ENCODE data around the gene BCO1.

Gene BCO1

DNA sequence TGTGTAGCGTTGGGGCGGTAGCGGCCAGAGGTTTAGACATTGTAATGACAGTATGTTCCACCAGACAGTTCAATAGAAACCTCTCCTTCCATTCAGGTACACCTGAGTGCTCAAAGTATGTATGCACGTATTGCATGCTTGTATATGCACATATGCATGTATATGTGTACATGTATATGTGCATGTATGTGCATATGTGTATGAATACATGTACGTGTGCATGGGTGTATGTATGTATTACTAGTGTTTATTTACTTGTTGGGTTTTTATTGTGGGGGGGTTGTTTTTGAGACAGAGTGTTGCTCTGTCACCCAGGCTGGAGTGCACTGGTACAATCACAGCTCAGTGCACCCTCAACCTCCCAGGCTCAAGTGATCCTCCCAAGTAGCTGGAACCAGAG is 30.0 kb downstream of the BCO1 start:
- no peak overlapping the region for H3K4me3 ChIP-seq (ENCODE audit: low read depth, low read length)
- TF ChIP-seq, protein P1, sequence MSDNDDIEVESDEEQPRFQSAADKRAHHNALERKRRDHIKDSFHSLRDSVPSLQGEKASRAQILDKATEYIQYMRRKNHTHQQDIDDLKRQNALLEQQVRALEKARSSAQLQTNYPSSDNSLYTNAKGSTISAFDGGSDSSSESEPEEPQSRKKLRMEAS (IDR thresholded peaks at IDR 0.05; ENCODE audit: low read depth, low read length): no peak
- no peak for TF ChIP-seq POLR2A (IDR thresholded peaks at IDR 0.05; ENCODE audit: extremely low read depth, insufficient read length)
- no peak for TF ChIP-seq MYC (IDR thresholded peaks at IDR 0.05; ENCODE audit: low read depth, low read length)
- TF ChIP-seq, protein P2, sequence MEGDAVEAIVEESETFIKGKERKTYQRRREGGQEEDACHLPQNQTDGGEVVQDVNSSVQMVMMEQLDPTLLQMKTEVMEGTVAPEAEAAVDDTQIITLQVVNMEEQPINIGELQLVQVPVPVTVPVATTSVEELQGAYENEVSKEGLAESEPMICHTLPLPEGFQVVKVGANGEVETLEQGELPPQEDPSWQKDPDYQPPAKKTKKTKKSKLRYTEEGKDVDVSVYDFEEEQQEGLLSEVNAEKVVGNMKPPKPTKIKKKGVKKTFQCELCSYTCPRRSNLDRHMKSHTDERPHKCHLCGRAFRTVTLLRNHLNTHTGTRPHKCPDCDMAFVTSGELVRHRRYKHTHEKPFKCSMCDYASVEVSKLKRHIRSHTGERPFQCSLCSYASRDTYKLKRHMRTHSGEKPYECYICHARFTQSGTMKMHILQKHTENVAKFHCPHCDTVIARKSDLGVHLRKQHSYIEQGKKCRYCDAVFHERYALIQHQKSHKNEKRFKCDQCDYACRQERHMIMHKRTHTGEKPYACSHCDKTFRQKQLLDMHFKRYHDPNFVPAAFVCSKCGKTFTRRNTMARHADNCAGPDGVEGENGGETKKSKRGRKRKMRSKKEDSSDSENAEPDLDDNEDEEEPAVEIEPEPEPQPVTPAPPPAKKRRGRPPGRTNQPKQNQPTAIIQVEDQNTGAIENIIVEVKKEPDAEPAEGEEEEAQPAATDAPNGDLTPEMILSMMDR (IDR thresholded peaks at IDR 0.05; ENCODE audit: low read depth, low read length): no peak
- no peak for DNase-seq (ENCODE audit: low read depth)

DNA sequence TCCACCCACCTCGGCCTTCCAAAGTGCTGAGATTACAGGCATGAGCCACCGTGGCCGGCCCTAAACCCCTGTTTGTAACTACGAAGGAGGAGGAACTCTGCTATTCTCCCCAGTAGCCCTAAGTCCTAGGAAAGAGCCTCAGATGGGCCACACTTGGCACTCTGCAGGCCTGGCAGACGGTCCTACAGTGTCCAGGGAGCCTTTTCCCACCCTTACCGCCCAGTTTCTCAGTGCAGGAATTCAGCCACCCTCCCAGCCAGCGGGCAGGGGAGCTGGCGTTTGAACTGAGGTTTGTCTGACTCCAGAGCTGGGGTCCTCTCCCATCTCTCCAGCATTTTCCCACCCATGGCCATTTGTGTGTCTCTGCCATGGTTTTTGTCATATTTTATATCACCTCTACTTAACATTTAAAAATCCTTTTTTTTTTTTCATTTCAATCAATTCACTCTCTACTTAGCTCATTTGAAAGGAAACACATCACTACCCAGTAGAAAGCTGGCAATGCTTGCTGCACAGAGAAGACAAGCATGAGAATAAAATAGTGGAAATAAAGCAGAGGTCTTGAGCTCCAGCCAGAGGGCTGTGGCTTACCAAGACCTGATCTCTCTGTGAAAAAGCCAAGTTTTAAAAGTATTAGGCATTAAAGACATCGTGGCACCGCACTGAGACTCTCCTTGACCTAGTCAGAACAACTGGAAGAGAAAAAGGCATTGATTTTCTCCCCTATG is 34.9 kb downstream of the BCO1 start:
- TF ChIP-seq POLR2A (IDR thresholded peaks at IDR 0.05; ENCODE audit: extremely low read depth, insufficient read length) (no peak), MYC (IDR thresholded peaks at IDR 0.05; ENCODE audit: low read depth, low read length) (no peak)
- TF ChIP-seq, protein P1 (IDR thresholded peaks at IDR 0.05; ENCODE audit: low read depth, low read length): no peak
- TF ChIP-seq, protein P2 (IDR thresholded peaks at IDR 0.05; ENCODE audit: low read depth, low read length): no peak
- DNase-seq (ENCODE audit: low read depth): no peak
- no peak overlapping the region for H3K4me3 ChIP-seq (ENCODE audit: low read depth, low read length)

DNA sequence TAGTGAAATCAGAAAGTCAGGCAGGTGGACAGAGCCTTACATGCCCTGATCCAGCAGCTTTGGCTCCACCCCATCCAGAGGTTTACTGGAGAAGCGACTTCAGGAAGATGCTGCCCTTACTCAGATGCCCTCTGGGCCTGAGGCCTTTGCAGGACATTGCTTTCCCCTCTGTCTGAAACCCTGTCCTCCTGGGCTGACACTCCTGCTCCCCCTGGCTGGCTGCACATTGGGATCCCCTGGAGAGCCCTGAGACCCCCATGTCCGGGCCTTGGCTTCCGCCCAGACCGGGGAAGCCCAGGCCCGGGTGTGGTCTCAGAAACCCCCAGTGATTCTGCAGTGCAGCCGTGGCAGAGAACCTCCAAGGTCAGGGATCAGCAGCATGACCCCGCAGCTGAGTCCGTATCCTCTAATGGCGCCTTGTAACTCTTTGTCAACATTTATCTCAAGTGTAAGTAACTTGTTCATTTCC is 36.6 kb downstream of the BCO1 start:
- no peak for DNase-seq (ENCODE audit: low read depth)
- no peak overlapping the region for H3K4me3 ChIP-seq (ENCODE audit: low read depth, low read length)
- TF ChIP-seq MYC (IDR thresholded peaks at IDR 0.05; ENCODE audit: low read depth, low read length) (no peak), POLR2A (IDR thresholded peaks at IDR 0.05; ENCODE audit: extremely low read depth, insufficient read length) (no peak)
- TF ChIP-seq, protein P1 (IDR thresholded peaks at IDR 0.05; ENCODE audit: low read depth, low read length): no peak
- TF ChIP-seq, protein P2 (IDR thresholded peaks at IDR 0.05; ENCODE audit: low read depth, low read length): no peak

DNA sequence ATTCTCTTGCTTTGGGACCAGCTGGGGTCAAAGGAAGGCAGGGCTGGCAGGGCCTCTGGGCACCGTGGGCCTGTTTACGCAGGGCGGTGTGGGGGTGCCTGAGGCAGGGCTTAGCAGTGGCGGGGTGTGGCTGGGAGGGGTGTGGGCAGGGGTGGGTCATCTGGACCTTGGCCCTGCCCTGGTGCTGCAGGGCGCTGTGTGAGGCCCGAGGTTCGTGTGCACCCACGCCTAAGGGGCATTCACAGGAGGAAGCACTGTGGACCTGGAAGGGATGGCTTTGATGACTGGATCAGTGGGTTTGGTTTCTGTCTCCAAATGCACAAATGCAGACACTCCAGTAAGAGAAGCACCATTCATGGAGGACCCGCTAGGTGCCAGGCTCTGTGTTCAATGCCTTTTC is 37.3 kb downstream of the BCO1 start:
- DNase-seq (ENCODE audit: low read depth): no peak
- no peak overlapping the region for H3K4me3 ChIP-seq (ENCODE audit: low read depth, low read length)
- TF ChIP-seq MYC (IDR thresholded peaks at IDR 0.05; ENCODE audit: low read depth, low read length) (no peak), POLR2A (IDR thresholded peaks at IDR 0.05; ENCODE audit: extremely low read depth, insufficient read length) (no peak)
- TF ChIP-seq, protein P2 (IDR thresholded peaks at IDR 0.05; ENCODE audit: low read depth, low read length): no peak
- TF ChIP-seq, protein P1 (IDR thresholded peaks at IDR 0.05; ENCODE audit: low read depth, low read length): no peak

DNA sequence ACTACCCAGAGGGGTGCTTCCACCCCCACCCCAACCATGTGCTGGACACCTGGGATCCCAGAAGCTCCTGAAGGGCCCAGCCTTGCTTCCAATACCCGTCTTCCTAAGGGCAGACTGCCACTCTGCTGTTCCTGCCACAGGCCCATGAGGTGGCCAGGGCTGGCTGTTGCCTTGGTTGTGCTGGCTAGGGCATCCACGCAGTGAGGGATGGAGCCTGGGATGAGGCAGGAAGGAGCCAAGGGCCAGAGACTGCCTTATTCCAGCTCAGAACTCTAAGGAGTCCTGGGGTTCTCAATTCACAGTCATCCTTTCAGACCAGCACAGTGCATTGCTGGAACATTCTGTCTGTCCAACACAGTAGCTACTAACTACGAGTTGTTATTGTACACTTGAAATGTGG is 37.8 kb downstream of the BCO1 start:
- no peak for TF ChIP-seq MYC (IDR thresholded peaks at IDR 0.05; ENCODE audit: low read depth, low read length)
- TF ChIP-seq, protein P2 (IDR thresholded peaks at IDR 0.05; ENCODE audit: low read depth, low read length): no peak
- TF ChIP-seq, protein P1 (IDR thresholded peaks at IDR 0.05; ENCODE audit: low read depth, low read length): no peak
- TF ChIP-seq POLR2A (IDR thresholded peaks at IDR 0.05; ENCODE audit: extremely low read depth, insufficient read length): no peak
- H3K4me3 ChIP-seq (ENCODE audit: low read depth, low read length): no peak overlapping the region
- DNase-seq (ENCODE audit: low read depth): no peak
